Ishikawa (cell line): Measurements from ENCODE around the gene PYGO1.

Experiments
- CEBPB ChIP-seq: IDR thresholded peaks from 2 replicates; pipeline ENCODE4 v1.6.1; 2012
- CREB1 ChIP-seq: IDR thresholded peaks from 2 replicates; pipeline ENCODE4 v1.6.1; 2012; ENCODE audit warnings: low read depth
- EP300 ChIP-seq: IDR thresholded peaks from 2 replicates; pipeline ENCODE4 v1.6.1; 2012; ENCODE audit warnings: borderline replicate concordance
- RAD21 ChIP-seq: IDR thresholded peaks from 2 replicates; pipeline ENCODE4 v1.6.1; 2012; ENCODE audit warnings: low read depth
- TAF1 ChIP-seq: IDR thresholded peaks from 2 replicates; pipeline ENCODE4 v1.6.1; 2012; ENCODE audit warnings: low read depth, mild to moderate bottlenecking
- TEAD4 ChIP-seq: IDR thresholded peaks from 2 replicates; pipeline ENCODE4 v1.6.1; 2012
- ZBTB7A ChIP-seq: IDR thresholded peaks from 2 replicates; pipeline ENCODE4 v1.6.1; 2012; ENCODE audit warnings: low read depth
- TF ChIP-seq, protein P1 (sequence below): IDR thresholded peaks from 2 replicates; pipeline ENCODE4 v1.6.1; 2012; ENCODE audit warnings: low read depth, mild to moderate bottlenecking

DNA sequence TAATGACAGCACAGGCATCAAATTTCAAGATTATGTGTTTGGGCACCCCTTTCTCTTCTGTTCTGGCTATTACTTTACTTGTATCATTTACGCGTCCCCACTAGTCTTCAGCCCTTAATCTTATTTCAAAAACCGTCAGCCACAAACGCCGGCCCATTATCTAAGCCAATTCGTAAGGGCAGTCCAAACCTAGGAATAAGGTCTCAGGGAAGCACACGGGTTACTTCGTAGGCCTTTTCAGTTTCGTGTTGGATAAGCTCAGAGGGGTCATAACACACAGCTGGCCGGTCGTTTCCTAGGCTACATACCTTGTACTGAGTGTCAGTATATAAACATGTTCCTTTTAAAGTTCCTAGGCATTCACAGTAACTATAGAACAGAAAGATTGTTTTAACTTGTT, 75.0 kb downstream of the PYGO1 start:
- TF ChIP-seq, protein P1, sequence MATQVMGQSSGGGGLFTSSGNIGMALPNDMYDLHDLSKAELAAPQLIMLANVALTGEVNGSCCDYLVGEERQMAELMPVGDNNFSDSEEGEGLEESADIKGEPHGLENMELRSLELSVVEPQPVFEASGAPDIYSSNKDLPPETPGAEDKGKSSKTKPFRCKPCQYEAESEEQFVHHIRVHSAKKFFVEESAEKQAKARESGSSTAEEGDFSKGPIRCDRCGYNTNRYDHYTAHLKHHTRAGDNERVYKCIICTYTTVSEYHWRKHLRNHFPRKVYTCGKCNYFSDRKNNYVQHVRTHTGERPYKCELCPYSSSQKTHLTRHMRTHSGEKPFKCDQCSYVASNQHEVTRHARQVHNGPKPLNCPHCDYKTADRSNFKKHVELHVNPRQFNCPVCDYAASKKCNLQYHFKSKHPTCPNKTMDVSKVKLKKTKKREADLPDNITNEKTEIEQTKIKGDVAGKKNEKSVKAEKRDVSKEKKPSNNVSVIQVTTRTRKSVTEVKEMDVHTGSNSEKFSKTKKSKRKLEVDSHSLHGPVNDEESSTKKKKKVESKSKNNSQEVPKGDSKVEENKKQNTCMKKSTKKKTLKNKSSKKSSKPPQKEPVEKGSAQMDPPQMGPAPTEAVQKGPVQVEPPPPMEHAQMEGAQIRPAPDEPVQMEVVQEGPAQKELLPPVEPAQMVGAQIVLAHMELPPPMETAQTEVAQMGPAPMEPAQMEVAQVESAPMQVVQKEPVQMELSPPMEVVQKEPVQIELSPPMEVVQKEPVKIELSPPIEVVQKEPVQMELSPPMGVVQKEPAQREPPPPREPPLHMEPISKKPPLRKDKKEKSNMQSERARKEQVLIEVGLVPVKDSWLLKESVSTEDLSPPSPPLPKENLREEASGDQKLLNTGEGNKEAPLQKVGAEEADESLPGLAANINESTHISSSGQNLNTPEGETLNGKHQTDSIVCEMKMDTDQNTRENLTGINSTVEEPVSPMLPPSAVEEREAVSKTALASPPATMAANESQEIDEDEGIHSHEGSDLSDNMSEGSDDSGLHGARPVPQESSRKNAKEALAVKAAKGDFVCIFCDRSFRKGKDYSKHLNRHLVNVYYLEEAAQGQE, result no peak
- TF ChIP-seq CEBPB (no peak), CREB1 (no peak), ZBTB7A (no peak), RAD21 (no peak), TEAD4 (no peak), EP300 (no peak), TAF1 (no peak)
